Trophoblast cell (in vitro differentiated cells and primary cell): ENCODE data around the gene ATXN7.

Experiments used
- DNase-seq, 2 donors: peaks; one replicate each; pipeline ENCODE4 v3.0.0-alpha.2; 2016
- H2AFZ ChIP-seq: 2 replicates; pipeline ENCODE4 v1.6.1; 2013; ENCODE audit warnings: low read length, moderate library complexity, mild to moderate bottlenecking; ENCODE audit not compliant: insufficient read depth, poor library complexity
- H2AK5ac ChIP-seq: 2 replicates; pipeline ENCODE4 v1.6.1; 2013; ENCODE audit warnings: mild to moderate bottlenecking, low read length
- H2BK120ac ChIP-seq: 2 replicates; pipeline ENCODE4 v1.6.1; 2013; ENCODE audit warnings: low read length, mild to moderate bottlenecking, moderate library complexity; ENCODE audit not compliant: insufficient read depth, poor library complexity
- H2BK12ac ChIP-seq: 2 replicates; pipeline ENCODE4 v1.6.1; 2013; ENCODE audit warnings: mild to moderate bottlenecking, low read length, moderate library complexity
- H2BK5ac ChIP-seq: 2 replicates; pipeline ENCODE4 v1.6.1; 2013; ENCODE audit warnings: low read length, low read depth, moderate library complexity, mild to moderate bottlenecking; ENCODE audit not compliant: poor library complexity
- H3K14ac ChIP-seq: 2 replicates; pipeline ENCODE4 v1.6.1; 2013; ENCODE audit warnings: mild to moderate bottlenecking, low read length
- H3K18ac ChIP-seq: 2 replicates; pipeline ENCODE4 v1.6.1; 2013; ENCODE audit warnings: mild to moderate bottlenecking, low read length
- H3K23ac ChIP-seq: 2 replicates; pipeline ENCODE4 v1.6.1; 2013; ENCODE audit warnings: low read length
- H3K27ac ChIP-seq: 2 replicates; pipeline ENCODE4 v1.5.1; 2013; ENCODE audit warnings: low read depth, mild to moderate bottlenecking, inconsistent platforms, low read length, moderate library complexity
- H3K27me3 ChIP-seq: 2 replicates; pipeline ENCODE4 v1.6.1; 2013; ENCODE audit warnings: inconsistent platforms, mild to moderate bottlenecking, low read length, moderate library complexity; ENCODE audit not compliant: insufficient read depth
- H3K36me3 ChIP-seq, 2 experiments: 1 replicate in 1 of 2; 2 replicates in 1 of 2; pipeline ENCODE4 v1.6.1; 2013; ENCODE audit warnings: low read length in 2 of 2, mild to moderate bottlenecking in 2 of 2, moderate library complexity in 1 of 2; ENCODE audit not compliant: insufficient read depth in 2 of 2, control insufficient read depth in 1 of 2
- H3K4ac ChIP-seq: 2 replicates; pipeline ENCODE4 v1.6.1; 2013; ENCODE audit warnings: low read depth, mild to moderate bottlenecking, low read length, moderate library complexity
- H3K4me1 ChIP-seq, 2 experiments: 1 replicate in 1 of 2; 2 replicates in 1 of 2; pipeline ENCODE4 v1.6.1; 2013; ENCODE audit warnings: low read length in 2 of 2, mild to moderate bottlenecking in 2 of 2, moderate library complexity in 1 of 2; ENCODE audit not compliant: insufficient read depth in 2 of 2, control insufficient read depth in 1 of 2
- H3K4me2 ChIP-seq: 2 replicates; pipeline ENCODE4 v1.6.1; 2013; ENCODE audit warnings: inconsistent platforms, mild to moderate bottlenecking, low read length, moderate library complexity
- H3K4me3 ChIP-seq: 2 replicates; pipeline ENCODE4 v1.5.1; 2013; ENCODE audit warnings: mild to moderate bottlenecking, low read depth, low read length, inconsistent platforms
- H3K79me1 ChIP-seq: one replicate; pipeline ENCODE4 v1.6.1; 2013; ENCODE audit warnings: low read length
- H3K79me2 ChIP-seq: 2 replicates; pipeline ENCODE4 v1.6.1; 2013; ENCODE audit warnings: low read length, mild to moderate bottlenecking; ENCODE audit not compliant: control insufficient read depth, insufficient read depth, poor library complexity
- H3K9ac ChIP-seq: 2 replicates; pipeline ENCODE4 v1.6.1; 2013; ENCODE audit warnings: mild to moderate bottlenecking, low read length
- H3K9me3 ChIP-seq: 2 replicates; pipeline ENCODE4 v1.6.1; 2013; ENCODE audit warnings: low read depth, mild to moderate bottlenecking, control low read depth, inconsistent platforms, low read length; ENCODE audit not compliant: insufficient read depth
- H4K12ac ChIP-seq: 2 replicates; pipeline ENCODE4 v1.6.1; 2013; ENCODE audit warnings: low read depth, mild to moderate bottlenecking, low read length, moderate library complexity
- H4K8ac ChIP-seq: 2 replicates; pipeline ENCODE4 v1.6.1; 2013; ENCODE audit warnings: low read depth, mild to moderate bottlenecking, low read length, moderate library complexity
- H4K91ac ChIP-seq: one replicate; pipeline ENCODE4 v1.6.1; 2013; ENCODE audit warnings: low read depth, mild to moderate bottlenecking, low read length, moderate library complexity
- WGBS: extraction: QIAGEN DNeasy Blood & Tissue Kit; methylation state at CpG from one replicate; pipeline ENCODE4 v1.1.7; 2013; ENCODE audit warnings: missing lambda C conversion rate; ENCODE audit not compliant: insufficient read length, insufficient coverage; ENCODE audit errors: extremely low coverage; 5-methylcytosine and 5-hydroxymethylcytosine counted together

Gene ATXN7

DNA sequence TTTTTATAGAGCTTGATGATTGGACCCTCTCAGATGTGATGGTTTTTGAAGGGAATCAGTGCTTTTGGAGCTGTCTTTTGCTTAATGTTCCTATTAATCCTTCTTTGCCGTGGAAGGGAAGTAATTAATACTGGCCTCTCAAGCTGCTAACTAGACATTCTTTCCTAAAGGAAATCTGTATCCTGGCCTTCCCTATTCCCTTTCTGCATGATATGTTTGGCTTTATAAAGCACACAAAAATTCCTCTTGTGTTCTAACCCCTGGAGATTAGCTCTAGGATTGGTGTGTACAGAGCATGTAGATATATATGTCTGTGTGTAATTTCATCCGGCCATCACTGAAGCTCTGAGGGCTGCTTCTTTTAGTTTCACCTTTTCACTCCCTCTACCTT, 6.9 kb downstream of the ATXN7 start:
- no peak overlapping the region for H3K18ac ChIP-seq
- no peak overlapping the region for H3K4ac ChIP-seq
- H3K23ac ChIP-seq, result no peak overlapping the region
- peaks cover 2 to 4% of the 10 kb centered on the region in 2 experiments for H3K4me1 ChIP-seq
- H3K27me3 ChIP-seq, result no peaks in the 10 kb centered on the region
- H4K8ac ChIP-seq, result no peak overlapping the region
- no peak overlapping the region for H3K9ac ChIP-seq
- H4K91ac ChIP-seq, result no peak overlapping the region
- WGBS, result no CpG with 5 or more reads among the region's 2 CpGs
- H3K9me3 ChIP-seq, result no peaks in the 10 kb centered on the region
- no peak overlapping the region for H3K4me2 ChIP-seq
- H3K36me3 ChIP-seq, result peaks cover 1 to 2% of the 10 kb centered on the region in 2 experiments
- no peak overlapping the region for H2BK5ac ChIP-seq
- no peak overlapping the region for H2AFZ ChIP-seq
- H2AK5ac ChIP-seq, result no peak overlapping the region
- H3K79me1 ChIP-seq, result no peaks in the 10 kb centered on the region
- no peak overlapping the region for H2BK12ac ChIP-seq
- H3K4me3 ChIP-seq, result no peak overlapping the region
- DNase-seq, result no peak
- H3K14ac ChIP-seq, result no peak overlapping the region
- no peak overlapping the region for H4K12ac ChIP-seq
- no peak overlapping the region for H3K27ac ChIP-seq
- H2BK120ac ChIP-seq, result no peak overlapping the region
- peaks cover 4% of the 10 kb centered on the region for H3K79me2 ChIP-seq

DNA sequence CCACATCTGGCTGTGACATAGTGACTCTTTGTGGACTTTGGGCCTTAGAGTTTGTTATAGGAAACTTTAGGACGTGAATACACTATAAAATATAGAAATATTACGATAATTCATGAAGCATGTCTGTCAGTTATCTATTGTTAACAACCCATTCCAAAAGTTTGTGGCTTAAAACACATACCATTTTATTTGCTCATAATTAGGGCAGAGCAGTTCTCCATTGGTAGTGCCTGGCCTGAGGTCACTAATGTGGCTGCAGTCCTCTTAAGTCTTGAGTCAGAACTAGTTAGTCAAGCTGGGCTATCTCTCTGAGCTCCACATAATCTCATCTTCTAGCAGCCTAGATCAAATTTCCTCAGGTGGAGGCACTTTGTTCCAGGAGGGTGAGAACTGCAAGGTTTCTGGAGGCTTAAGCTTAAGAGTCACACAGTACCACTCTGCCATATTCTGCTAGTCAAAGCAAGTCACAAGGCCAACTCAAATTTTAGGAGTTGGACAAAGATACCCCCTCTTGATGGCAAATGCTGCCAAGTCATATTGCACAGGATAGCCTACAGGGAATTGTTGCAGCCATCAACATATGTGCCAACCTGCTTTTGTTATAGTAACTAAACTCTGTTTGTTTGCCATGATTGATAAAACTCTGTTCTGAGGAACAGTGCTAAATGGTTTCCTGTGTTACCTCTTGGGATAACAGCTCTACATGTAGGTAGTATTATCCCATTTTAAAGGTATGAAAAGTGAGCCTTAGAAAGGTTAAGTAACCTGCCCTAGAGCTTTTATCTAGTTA, 8.7 kb downstream of the ATXN7 start:
- Histone ChIP-seq H3K4ac (peak overlapping the region; percentile 41), H3K23ac (no peak overlapping the region), H2BK120ac (no peak overlapping the region), H4K12ac (no peak overlapping the region), H3K79me2 (peaks cover 4% of the 10 kb centered on the region), H3K9me3 (no peaks in the 10 kb centered on the region), H3K4me1 (peaks cover 2 to 4% of the 10 kb centered on the region in 2 experiments), H4K91ac (no peak overlapping the region), H3K4me2 (no peak overlapping the region), H3K27ac (peak overlapping the region; percentile 44), H3K27me3 (no peaks in the 10 kb centered on the region), H3K14ac (no peak overlapping the region), H4K8ac (no peak overlapping the region), H3K36me3 (no peaks in the 10 kb centered on the region), H3K18ac (no peak overlapping the region), H2BK5ac (no peak overlapping the region), H3K9ac (no peak overlapping the region), H3K79me1 (no peaks in the 10 kb centered on the region), H2BK12ac (peak overlapping the region; percentile 4), H3K4me3 (no peak overlapping the region), H2AK5ac (no peak overlapping the region), H2AFZ (no peak overlapping the region)
- no CpG with 5 or more reads among the region's 2 CpGs for WGBS
- DNase-seq, result peak; percentile 69 to 88

DNA sequence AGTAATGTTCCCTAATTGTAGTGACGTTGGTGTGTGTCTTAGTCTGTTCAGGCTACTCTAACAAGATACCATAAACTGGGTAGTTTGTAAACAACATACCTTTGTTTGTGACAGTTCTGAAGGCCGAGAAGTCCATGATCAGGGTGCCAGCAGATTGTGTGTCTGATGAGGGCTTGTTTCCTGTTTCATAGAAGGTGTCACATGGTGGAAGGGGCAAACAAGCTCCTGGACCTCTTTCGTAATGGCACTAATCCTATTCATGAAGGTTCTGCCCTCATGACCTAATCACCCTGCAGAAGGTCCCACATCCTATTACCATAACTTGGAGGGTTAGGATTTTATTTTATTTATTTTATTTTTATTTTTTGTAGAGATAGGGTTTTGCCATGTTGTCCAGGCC, 11.1 kb downstream of the ATXN7 start:
- H3K18ac ChIP-seq, result no peak overlapping the region
- H3K27me3 ChIP-seq, result no peaks in the 10 kb centered on the region
- H3K4ac ChIP-seq, result no peak overlapping the region
- H4K8ac ChIP-seq, result no peak overlapping the region
- no peak overlapping the region for H3K4me3 ChIP-seq
- no peaks in the 10 kb centered on the region for H3K79me1 ChIP-seq
- H2BK120ac ChIP-seq, result no peak overlapping the region
- peaks cover 2 to 4% of the 10 kb centered on the region in 2 experiments for H3K4me1 ChIP-seq
- no peak overlapping the region for H2BK12ac ChIP-seq
- H2AFZ ChIP-seq, result no peak overlapping the region
- no CpG with 5 or more reads among the region's 3 CpGs for WGBS
- DNase-seq, result peak; percentile 96 to 99
- H3K14ac ChIP-seq, result no peak overlapping the region
- no peak overlapping the region for H3K27ac ChIP-seq
- H3K4me2 ChIP-seq, result no peak overlapping the region
- no peak overlapping the region for H2AK5ac ChIP-seq
- H3K9me3 ChIP-seq, result no peaks in the 10 kb centered on the region
- no peak overlapping the region for H3K9ac ChIP-seq
- H4K91ac ChIP-seq, result no peak overlapping the region
- H3K79me2 ChIP-seq, result peaks cover 4% of the 10 kb centered on the region
- no peak overlapping the region for H3K23ac ChIP-seq
- no peaks in the 10 kb centered on the region for H3K36me3 ChIP-seq
- H4K12ac ChIP-seq, result no peak overlapping the region
- H2BK5ac ChIP-seq, result no peak overlapping the region

DNA sequence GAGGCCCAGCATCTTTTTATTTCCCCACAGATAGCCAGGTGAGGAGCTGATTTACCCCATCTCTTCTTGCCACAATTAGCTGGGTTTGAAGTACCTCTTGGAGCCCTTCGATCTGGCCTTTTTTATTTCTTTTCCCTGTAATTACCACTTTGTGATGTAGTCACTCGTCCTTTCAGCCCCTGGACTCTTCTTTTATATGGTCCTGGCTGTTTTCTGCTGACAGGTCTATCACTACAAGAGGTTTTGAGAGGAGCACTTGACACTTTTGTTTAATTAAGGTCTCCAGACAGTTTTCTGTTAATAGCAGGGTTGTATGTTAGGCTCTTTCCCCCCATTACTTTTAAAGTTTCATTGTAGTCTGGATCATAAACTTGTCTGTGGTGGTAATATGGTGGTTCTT, 11.8 kb downstream of the ATXN7 start:
- no CpG with 5 or more reads among the region's 2 CpGs for WGBS

More for the DNA sequence above, 11.8 kb downstream of the ATXN7 start:
- H3K79me1 ChIP-seq, result no peaks in the 10 kb centered on the region
- H3K4me2 ChIP-seq, result no peak overlapping the region
- no peaks in the 10 kb centered on the region for H3K36me3 ChIP-seq
- no peak overlapping the region for H4K12ac ChIP-seq
- H3K23ac ChIP-seq, result no peak overlapping the region
- H2AFZ ChIP-seq, result no peak overlapping the region
- no peak overlapping the region for H3K18ac ChIP-seq
- no peak overlapping the region for H3K4me3 ChIP-seq
- H2BK12ac ChIP-seq, result no peak overlapping the region
- no peak for DNase-seq
- H3K9me3 ChIP-seq, result no peaks in the 10 kb centered on the region
- H3K4ac ChIP-seq, result peak overlapping the region; percentile 13
- H2BK120ac ChIP-seq, result no peak overlapping the region
- H3K9ac ChIP-seq, result no peak overlapping the region
- no peak overlapping the region for H2AK5ac ChIP-seq
- H4K8ac ChIP-seq, result no peak overlapping the region
- peaks cover 2 to 4% of the 10 kb centered on the region in 2 experiments for H3K4me1 ChIP-seq
- no peak overlapping the region for H3K14ac ChIP-seq
- H2BK5ac ChIP-seq, result no peak overlapping the region
- H3K27me3 ChIP-seq, result no peaks in the 10 kb centered on the region
- H3K79me2 ChIP-seq, result peaks cover 4% of the 10 kb centered on the region
- H4K91ac ChIP-seq, result no peak overlapping the region
- no peak overlapping the region for H3K27ac ChIP-seq
